Islet precursor cell (in vitro differentiated cells): Measurements from ENCODE around the gene LRRN3.

Experiments used
- DNase-seq: peaks from one replicate; pipeline ENCODE4 v3.0.0-alpha.2; 2018

Gene LRRN3

DNA sequence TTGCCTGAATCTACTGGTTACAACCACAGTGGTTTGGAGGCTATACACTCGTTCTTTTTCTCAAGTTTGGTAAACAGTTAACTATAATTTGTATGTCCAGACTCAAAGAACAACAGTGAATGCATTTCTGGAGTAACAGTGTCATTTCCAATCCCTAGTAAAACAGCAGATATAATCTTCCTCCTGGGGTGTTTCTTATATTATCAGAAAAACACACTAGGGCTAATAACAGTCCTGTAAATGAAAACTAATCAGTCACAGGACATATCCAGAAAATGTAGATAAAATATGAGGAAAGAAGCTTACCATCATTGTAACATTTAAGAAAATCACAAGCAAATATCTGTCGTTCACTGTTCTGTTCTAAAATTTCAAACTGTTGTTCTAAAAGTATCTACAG, 82.6 kb downstream of the LRRN3 start:
- no peak for DNase-seq

DNA sequence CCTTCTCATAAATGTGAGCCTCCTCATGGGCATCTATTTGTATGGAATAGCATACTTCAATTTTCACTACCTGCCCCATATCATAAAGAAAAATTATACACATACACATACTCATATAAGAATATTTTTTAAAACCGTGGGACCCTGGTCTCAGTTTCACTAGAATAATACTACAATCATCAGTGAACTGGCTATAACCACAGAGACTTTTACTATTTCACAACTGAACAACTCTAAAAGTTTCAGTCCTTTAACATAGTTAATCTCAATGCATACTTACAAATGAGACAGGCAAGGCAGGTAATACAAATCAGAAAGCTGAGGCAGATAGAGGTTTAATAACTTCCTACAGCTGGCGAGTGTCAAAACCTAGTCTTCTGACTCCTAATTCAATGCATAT, 83.1 kb downstream of the LRRN3 start:
- DNase-seq: no peak

DNA sequence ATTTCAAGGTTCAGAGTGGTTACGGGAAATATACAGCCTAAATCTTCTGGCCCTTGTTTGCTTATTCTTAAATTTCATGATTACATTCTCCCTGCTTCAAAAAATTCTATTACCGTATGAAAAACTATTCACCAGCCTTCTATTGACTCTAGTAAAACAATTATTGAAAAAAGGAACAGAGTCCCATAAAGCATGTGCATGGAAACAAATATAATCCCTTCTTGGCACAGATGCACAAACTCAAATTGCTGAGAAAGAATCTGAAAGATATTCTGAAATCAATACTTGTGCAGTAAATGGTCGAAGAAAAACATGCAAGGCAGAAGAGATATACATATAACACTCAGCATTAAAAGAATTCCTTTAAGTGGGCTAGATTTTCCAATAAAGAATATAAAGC, 83.6 kb downstream of the LRRN3 start:
- no peak for DNase-seq
